OCI-LY1 (cell line): ENCODE measurements around the gene EML6.

Experiments used
- EZH2 ChIP-seq: fragments of 200-600 bp; sonication (generic), shearing (Covaris generic); IDR thresholded peaks from 2 replicates; pipeline ENCODE4 v1.8.0; 2017; ENCODE audit warnings: borderline replicate concordance, mixed run types, mild to moderate bottlenecking, antibody characterized with exemption, low read length, moderate library complexity, mixed read lengths
- TF ChIP-seq, protein P1 (sequence below): fragments of 200-600 bp; sonication (generic), shearing (Covaris generic); IDR thresholded peaks from 2 replicates; pipeline ENCODE4 v1.5.1; 2017; ENCODE audit warnings: mild to moderate bottlenecking, antibody characterized with exemption, low read length, moderate library complexity, mixed read lengths

DNA sequence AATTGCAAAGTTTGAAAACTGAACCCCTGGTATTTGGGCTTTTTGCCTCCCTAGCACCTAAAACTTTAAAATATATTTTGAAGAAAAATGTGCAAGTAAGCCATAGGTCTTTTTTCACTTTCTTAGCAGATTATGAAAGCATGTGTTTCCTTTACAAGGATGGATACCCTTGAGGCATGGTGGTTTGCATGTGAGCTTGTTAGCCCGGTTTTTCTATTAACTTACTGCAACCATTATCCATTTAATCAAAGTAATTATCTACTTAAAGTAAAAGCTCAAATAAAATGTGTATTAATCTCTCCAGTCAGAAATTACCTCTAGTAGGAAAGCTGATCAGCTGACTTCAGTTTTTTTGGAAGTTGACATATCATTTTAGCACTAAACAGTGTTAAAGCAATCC, 140.6 kb downstream of the EML6 start:
- TF ChIP-seq, protein P1, sequence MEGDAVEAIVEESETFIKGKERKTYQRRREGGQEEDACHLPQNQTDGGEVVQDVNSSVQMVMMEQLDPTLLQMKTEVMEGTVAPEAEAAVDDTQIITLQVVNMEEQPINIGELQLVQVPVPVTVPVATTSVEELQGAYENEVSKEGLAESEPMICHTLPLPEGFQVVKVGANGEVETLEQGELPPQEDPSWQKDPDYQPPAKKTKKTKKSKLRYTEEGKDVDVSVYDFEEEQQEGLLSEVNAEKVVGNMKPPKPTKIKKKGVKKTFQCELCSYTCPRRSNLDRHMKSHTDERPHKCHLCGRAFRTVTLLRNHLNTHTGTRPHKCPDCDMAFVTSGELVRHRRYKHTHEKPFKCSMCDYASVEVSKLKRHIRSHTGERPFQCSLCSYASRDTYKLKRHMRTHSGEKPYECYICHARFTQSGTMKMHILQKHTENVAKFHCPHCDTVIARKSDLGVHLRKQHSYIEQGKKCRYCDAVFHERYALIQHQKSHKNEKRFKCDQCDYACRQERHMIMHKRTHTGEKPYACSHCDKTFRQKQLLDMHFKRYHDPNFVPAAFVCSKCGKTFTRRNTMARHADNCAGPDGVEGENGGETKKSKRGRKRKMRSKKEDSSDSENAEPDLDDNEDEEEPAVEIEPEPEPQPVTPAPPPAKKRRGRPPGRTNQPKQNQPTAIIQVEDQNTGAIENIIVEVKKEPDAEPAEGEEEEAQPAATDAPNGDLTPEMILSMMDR, result no peak
- no peak for TF ChIP-seq EZH2
